ENCODE results near the gene VTI1A.

The VTI1A gene

GRCh38 chr10:112619556-112619955, 172.5 kb downstream of the VTI1A start:
- H3K27ac ChIP-seq (ENCODE audit: low read length) = no peak overlapping the region
- TF ChIP-seq CTCF (IDR thresholded peaks at IDR 0.05; ENCODE audit: low read length) (no peak), EZH2phosphoT487 (IDR thresholded peaks at IDR 0.05; ENCODE audit: low read length) (no peak), EZH2 (optimal IDR thresholded peaks at IDR 0.05; ENCODE audit: low read depth, low read length) (no peak)
- H2AFZ ChIP-seq (ENCODE audit: low read length) = no peak overlapping the region
- no peaks in the 10 kb centered on the region for H3K9me3 ChIP-seq (replicated peaks; ENCODE audit: insufficient read depth, low read length)
- no peaks in the 10 kb centered on the region for H4K20me1 ChIP-seq (ENCODE audit: insufficient read depth, low read length)
- no peak for DNase-seq
- H3K79me2 ChIP-seq (ENCODE audit: low read length) = no peaks in the 10 kb centered on the region
- no peaks in the 10 kb centered on the region for H3K27me3 ChIP-seq (replicated peaks; ENCODE audit: insufficient read depth, low read length)
- H3K4me3 ChIP-seq (ENCODE audit: low read length) = no peak overlapping the region
- H3K4me1 ChIP-seq (ENCODE audit: low read length) = no peaks in the 10 kb centered on the region
- H3F3A ChIP-seq (ENCODE audit: insufficient read depth, low read length) = no peaks in the 10 kb centered on the region
- 0 out of 2 replicates have a peak, but pooled peaks cover 4% of the 10 kb centered on the region for H3K36me3 ChIP-seq (replicated peaks; ENCODE audit: insufficient read depth, low read length)
- no peak overlapping the region for H3K9ac ChIP-seq (ENCODE audit: low read length)
- H3K9me2 ChIP-seq (replicated peaks; ENCODE audit: insufficient read depth, low read length) = no peaks in the 10 kb centered on the region
- H3K4me2 ChIP-seq (ENCODE audit: low read depth, low read length) = no peak overlapping the region

GRCh38 chr10:112622786-112623185, 175.8 kb downstream of the VTI1A start:
- Histone ChIP-seq H3K27ac (ENCODE audit: low read length) (no peak overlapping the region), H3K9ac (ENCODE audit: low read length) (no peak overlapping the region), H3K36me3 (replicated peaks; ENCODE audit: insufficient read depth, low read length) (0 out of 2 replicates have a peak, but pooled peaks cover 4% of the 10 kb centered on the region), H3K4me1 (ENCODE audit: low read length) (no peaks in the 10 kb centered on the region), H2AFZ (ENCODE audit: low read length) (no peak overlapping the region), H3K9me3 (replicated peaks; ENCODE audit: insufficient read depth, low read length) (no peaks in the 10 kb centered on the region), H3K9me2 (replicated peaks; ENCODE audit: insufficient read depth, low read length) (no peaks in the 10 kb centered on the region), H3K79me2 (ENCODE audit: low read length) (no peaks in the 10 kb centered on the region), H3K27me3 (replicated peaks; ENCODE audit: insufficient read depth, low read length) (no peaks in the 10 kb centered on the region), H3F3A (ENCODE audit: insufficient read depth, low read length) (no peaks in the 10 kb centered on the region), H3K4me3 (ENCODE audit: low read length) (no peak overlapping the region), H4K20me1 (ENCODE audit: insufficient read depth, low read length) (no peaks in the 10 kb centered on the region), H3K4me2 (ENCODE audit: low read depth, low read length) (no peak overlapping the region)
- TF ChIP-seq EZH2phosphoT487 (IDR thresholded peaks at IDR 0.05; ENCODE audit: low read length) (no peak), EZH2 (optimal IDR thresholded peaks at IDR 0.05; ENCODE audit: low read depth, low read length) (no peak), CTCF (IDR thresholded peaks at IDR 0.05; ENCODE audit: low read length) (no peak)
- DNase-seq = no peak

DNA sequence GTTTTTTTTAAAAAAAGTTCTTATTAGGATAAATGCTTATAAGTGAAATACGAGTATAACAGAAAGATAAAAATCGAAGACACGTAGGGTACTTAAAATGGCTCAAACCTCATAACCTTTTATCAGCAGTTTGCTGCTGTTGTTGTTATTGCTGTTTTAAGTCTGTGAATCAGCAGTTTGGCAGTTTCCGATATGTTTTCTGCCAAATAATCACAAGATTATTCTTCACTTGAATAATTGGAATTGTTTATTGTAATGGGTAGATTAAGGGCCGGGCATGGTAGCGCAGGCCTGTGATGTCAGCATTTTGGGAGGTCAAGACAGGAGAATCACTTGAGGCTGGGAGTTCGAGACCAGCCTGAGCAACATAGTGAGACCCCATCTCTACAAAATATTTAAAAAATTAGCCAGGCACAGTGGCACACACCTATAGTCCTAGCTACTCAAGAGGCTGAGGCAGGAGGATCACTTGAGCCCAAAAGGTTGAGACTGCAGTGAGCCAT, 177.6 kb downstream of the VTI1A start:
- Histone ChIP-seq H3K27me3 (replicated peaks; ENCODE audit: insufficient read depth, low read length) (no peaks in the 10 kb centered on the region), H3K4me1 (ENCODE audit: low read length) (no peaks in the 10 kb centered on the region), H3K4me2 (ENCODE audit: low read depth, low read length) (no peak overlapping the region), H2AFZ (ENCODE audit: low read length) (no peak overlapping the region), H4K20me1 (ENCODE audit: insufficient read depth, low read length) (no peaks in the 10 kb centered on the region), H3K27ac (ENCODE audit: low read length) (no peak overlapping the region), H3K36me3 (replicated peaks; ENCODE audit: insufficient read depth, low read length) (0 out of 2 replicates have a peak, but pooled peaks cover 4% of the 10 kb centered on the region), H3K4me3 (ENCODE audit: low read length) (no peak overlapping the region), H3F3A (ENCODE audit: insufficient read depth, low read length) (no peaks in the 10 kb centered on the region), H3K79me2 (ENCODE audit: low read length) (no peaks in the 10 kb centered on the region), H3K9me3 (replicated peaks; ENCODE audit: insufficient read depth, low read length) (no peaks in the 10 kb centered on the region), H3K9ac (ENCODE audit: low read length) (no peak overlapping the region), H3K9me2 (replicated peaks; ENCODE audit: insufficient read depth, low read length) (no peaks in the 10 kb centered on the region)
- no peak for DNase-seq
- no peak for TF ChIP-seq EZH2 (optimal IDR thresholded peaks at IDR 0.05; ENCODE audit: low read depth, low read length)

GRCh38 chr10:112628951-112629609, 182.1 kb downstream of the VTI1A start:
- Histone ChIP-seq H3K27ac (ENCODE audit: low read length) (no peak overlapping the region), H3K9me2 (replicated peaks; ENCODE audit: insufficient read depth, low read length) (no peaks in the 10 kb centered on the region)
- TF ChIP-seq EZH2 (optimal IDR thresholded peaks at IDR 0.05; ENCODE audit: low read depth, low read length) (no peak), EZH2phosphoT487 (IDR thresholded peaks at IDR 0.05; ENCODE audit: low read length) (no peak), CTCF (IDR thresholded peaks at IDR 0.05; ENCODE audit: low read length) (no peak)

More at GRCh38 chr10:112628951-112629609, 182.1 kb downstream of the VTI1A start:
- DNase-seq = no peak
- Histone ChIP-seq H3F3A (ENCODE audit: insufficient read depth, low read length) (no peaks in the 10 kb centered on the region), H3K4me2 (ENCODE audit: low read depth, low read length) (no peak overlapping the region), H2AFZ (ENCODE audit: low read length) (no peak overlapping the region), H3K9me3 (replicated peaks; ENCODE audit: insufficient read depth, low read length) (no peaks in the 10 kb centered on the region), H3K9ac (ENCODE audit: low read length) (no peak overlapping the region), H3K4me1 (ENCODE audit: low read length) (no peaks in the 10 kb centered on the region), H4K20me1 (ENCODE audit: insufficient read depth, low read length) (no peaks in the 10 kb centered on the region), H3K36me3 (replicated peaks; ENCODE audit: insufficient read depth, low read length) (no peaks in the 10 kb centered on the region), H3K27me3 (replicated peaks; ENCODE audit: insufficient read depth, low read length) (no peaks in the 10 kb centered on the region), H3K79me2 (ENCODE audit: low read length) (no peaks in the 10 kb centered on the region), H3K4me3 (ENCODE audit: low read length) (no peak overlapping the region)
